Tibial artery (tissue), 4 donors: ENCODE measurements around the gene LIPC.

Source experiments
- DNase-seq, 2 donors: peaks; one replicate each; pipeline ENCODE4 v3.0.0-alpha.2; 2019
- H3K27ac ChIP-seq, 2 donors: fragments of 200-600 bp; sonication (generic) in 1 of 2; 1 replicate in 1 of 2; 2 replicates in 1 of 2; pipeline ENCODE4 v1.5.1; 2018 to 2019; ENCODE audit warnings: mild to moderate bottlenecking in 1 of 2
- H3K27me3 ChIP-seq, 2 donors: fragments of 200-600 bp; sonication (generic) in 1 of 2; one replicate each; pipeline versions ENCODE4 v1.5.1 to v1.6.0; 2016 to 2019
- H3K36me3 ChIP-seq, 3 donors: fragments of 200-600 bp; sonication (generic) in 2 of 3; one replicate each; pipeline ENCODE4 v1.5.1; 2016 to 2019; ENCODE audit warnings: mild to moderate bottlenecking in 2 of 3
- H3K4me1 ChIP-seq, 4 donors: fragments of 200-600 bp; sonication (generic) in 2 of 4; 1 replicate in 3 of 4; 2 replicates in 1 of 4; pipeline ENCODE4 v1.5.1; 2016 to 2019
- H3K4me3 ChIP-seq, 2 donors: fragments of 200-600 bp; sonication (generic) in 1 of 2; 1 replicate in 1 of 2; 2 replicates in 1 of 2; pipeline ENCODE4 v1.5.1; 2018 to 2019; ENCODE audit warnings: mild to moderate bottlenecking in 2 of 2
- H3K9me3 ChIP-seq, 3 donors: fragments of 200-600 bp; sonication (generic) in 1 of 3; one replicate each; pipeline ENCODE4 v1.5.1; 2016 to 2019
- CTCF ChIP-seq, 2 experiments: fragments of 200-600 bp in 1 of 2; fragments of 450-650 bp in 1 of 2; IDR thresholded peaks; one replicate each; pipeline ENCODE4 v1.5.1; 2017 to 2019; ENCODE audit warnings: antibody characterized with exemption in 2 of 2, mild to moderate bottlenecking in 1 of 2, moderate library complexity in 1 of 2
- intact Hi-C: fragments of 100-400 bp; cut with DNase I; formaldehyde crosslinking; loops from one replicate; pipeline ENCODE4 v1.15.0; 2023; ENCODE audit warnings: low total_unique reads

Gene LIPC

GRCh38 chr15:58444056-58444455 lies 12.3 kb downstream of the LIPC start:
- no peaks in the 10 kb centered on the region for H3K9me3 ChIP-seq
- peaks cover 0 to 51% (median 38%) of the 10 kb centered on the region in 4 donors for H3K4me1 ChIP-seq
- H3K4me3 ChIP-seq = no peak overlapping the region
- H3K27ac ChIP-seq = no peak overlapping the region
- no peaks in the 10 kb centered on the region for H3K36me3 ChIP-seq
- no peak for TF ChIP-seq CTCF (IDR thresholded peaks at IDR 0.05)
- H3K27me3 ChIP-seq = no peaks in the 10 kb centered on the region
- DNase-seq = no peak
- intact Hi-C loops = no loop called here

- Histone ChIP-seq H3K4me1 (peaks cover 0 to 46% (median 34%) of the 10 kb centered on the region in 4 donors), H3K4me3 (no peak overlapping the region), H3K36me3 (no peaks in the 10 kb centered on the region), H3K27ac (no peak overlapping the region), H3K27me3 (no peaks in the 10 kb centered on the region), H3K9me3 (no peaks in the 10 kb centered on the region)
- TF ChIP-seq CTCF (IDR thresholded peaks at IDR 0.05) = no peak
- intact Hi-C loops = no loop called here
- no peak for DNase-seq
These were observed 13.0 kb downstream of the LIPC start for GRCh38 chr15:58444658-58445332.

- no peak for DNase-seq
- H3K36me3 ChIP-seq = no peaks in the 10 kb centered on the region
- intact Hi-C loops = no loop called here
- TF ChIP-seq CTCF (IDR thresholded peaks at IDR 0.05) = no peak
- H3K27me3 ChIP-seq = no peaks in the 10 kb centered on the region
- no peak overlapping the region for H3K27ac ChIP-seq
- no peak overlapping the region for H3K4me3 ChIP-seq
- H3K9me3 ChIP-seq = no peaks in the 10 kb centered on the region
- peaks cover 0 to 36% (median 24%) of the 10 kb centered on the region in 4 donors for H3K4me1 ChIP-seq
These were observed 14.1 kb downstream of the LIPC start for GRCh38 chr15:58445865-58446264.

GRCh38 chr15:58446521-58446920 lies 14.7 kb downstream of the LIPC start:
- H3K27me3 ChIP-seq = no peaks in the 10 kb centered on the region
- H3K4me1 ChIP-seq = peaks cover 0 to 29% (median 18%) of the 10 kb centered on the region in 4 donors
- no peak for TF ChIP-seq CTCF (IDR thresholded peaks at IDR 0.05)
- no peak overlapping the region for H3K27ac ChIP-seq
- DNase-seq = no peak
- no peak overlapping the region for H3K4me3 ChIP-seq
- H3K36me3 ChIP-seq = no peaks in the 10 kb centered on the region
- H3K9me3 ChIP-seq = no peaks in the 10 kb centered on the region
- intact Hi-C loops = no loop called here

GRCh38 chr15:58447271-58448010 lies 15.7 kb downstream of the LIPC start:
- no peak for DNase-seq
- TF ChIP-seq CTCF (IDR thresholded peaks at IDR 0.05) = no peak
- no peaks in the 10 kb centered on the region for H3K36me3 ChIP-seq
- H3K9me3 ChIP-seq = no peaks in the 10 kb centered on the region
- no peak overlapping the region for H3K4me3 ChIP-seq
- intact Hi-C loops = no loop called here
- peaks cover 0 to 20% (median 14%) of the 10 kb centered on the region in 4 donors for H3K4me1 ChIP-seq
- peak overlapping the region; percentile 1 to 36 for H3K27ac ChIP-seq
- H3K27me3 ChIP-seq = no peaks in the 10 kb centered on the region
